BJ (cell line): ENCODE data around the gene R3HDM2. TPM values are rescaled to one million over a fixed set of nuclear protein-coding genes. Genes with fewer than 3 reads are reported as not detected.

Experiments
- CTCF ChIA-PET: fragments of 350-600 bp; formaldehyde crosslinking; extraction: SDS; loops from one replicate; lab custom pipeline; 2021; ENCODE audit warnings: antibody characterized with exemption, inconsistent platforms; lab: Yijun Ruan, JAX
- POLR2A ChIA-PET: fragments of 300-600 bp; sonication (Branson Sonifier 250); formaldehyde crosslinking; extraction: SDS; loops from one replicate; lab custom pipeline; 2021; ENCODE audit warnings: antibody characterized with exemption; lab: Charles Lee
- DNase-seq: peaks from one replicate; pipeline ENCODE4 v3.0.0-alpha.2; 2011; ENCODE audit warnings: low read depth
- H3K27me3 ChIP-seq: 2 replicates; pipeline ENCODE4 v1.6.0; 2011; ENCODE audit warnings: low read length; ENCODE audit not compliant: control insufficient read depth, insufficient read depth
- H3K36me3 ChIP-seq: 2 replicates; pipeline ENCODE4 v1.5.1; 2011; ENCODE audit warnings: low read length; ENCODE audit not compliant: control insufficient read depth, insufficient read depth
- H3K4me3 ChIP-seq: 2 replicates; pipeline ENCODE4 v1.5.1; 2011; ENCODE audit warnings: low read depth, mild to moderate bottlenecking, control low read depth, low read length
- polyA plus RNA-seq: library from polyadenylated mRNA; depleted of rRNA; stranded (reverse); fragments of >200 nt; gene quantifications from 2 replicates; pipeline ENCODE4 v1.2.3, GENCODE V29; 2011
- TF ChIP-seq, protein P1 (sequence below): IDR thresholded peaks from 2 replicates; pipeline ENCODE4 v1.5.1; 2011; ENCODE audit warnings: low read depth, mild to moderate bottlenecking, control low read depth, inconsistent platforms, low read length, moderate library complexity; ENCODE audit not compliant: insufficient read depth

The R3HDM2 gene
- polyA plus RNA-seq, 1 experiment, result 27.4 TPM

DNA sequence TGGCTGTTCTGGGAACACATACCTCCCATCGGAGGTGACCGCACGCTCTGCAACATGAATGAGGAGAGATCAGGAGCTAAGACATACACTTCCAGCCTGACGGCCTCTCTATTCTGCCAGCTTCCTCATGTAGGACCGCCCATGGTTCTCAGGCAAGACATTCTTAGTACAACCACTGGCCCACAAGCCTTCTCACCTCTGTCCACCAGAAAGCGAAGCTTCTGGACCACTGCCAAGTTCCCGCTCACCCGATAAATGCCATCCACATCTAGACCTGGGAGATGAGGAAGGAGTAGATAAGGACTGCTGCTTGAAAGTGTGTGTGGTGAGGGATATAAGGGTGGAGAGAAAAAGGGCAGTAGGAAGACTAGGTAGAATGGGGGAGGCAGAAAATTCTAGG is 43.6 kb upstream of the R3HDM2 start:
- TF ChIP-seq, protein P1, sequence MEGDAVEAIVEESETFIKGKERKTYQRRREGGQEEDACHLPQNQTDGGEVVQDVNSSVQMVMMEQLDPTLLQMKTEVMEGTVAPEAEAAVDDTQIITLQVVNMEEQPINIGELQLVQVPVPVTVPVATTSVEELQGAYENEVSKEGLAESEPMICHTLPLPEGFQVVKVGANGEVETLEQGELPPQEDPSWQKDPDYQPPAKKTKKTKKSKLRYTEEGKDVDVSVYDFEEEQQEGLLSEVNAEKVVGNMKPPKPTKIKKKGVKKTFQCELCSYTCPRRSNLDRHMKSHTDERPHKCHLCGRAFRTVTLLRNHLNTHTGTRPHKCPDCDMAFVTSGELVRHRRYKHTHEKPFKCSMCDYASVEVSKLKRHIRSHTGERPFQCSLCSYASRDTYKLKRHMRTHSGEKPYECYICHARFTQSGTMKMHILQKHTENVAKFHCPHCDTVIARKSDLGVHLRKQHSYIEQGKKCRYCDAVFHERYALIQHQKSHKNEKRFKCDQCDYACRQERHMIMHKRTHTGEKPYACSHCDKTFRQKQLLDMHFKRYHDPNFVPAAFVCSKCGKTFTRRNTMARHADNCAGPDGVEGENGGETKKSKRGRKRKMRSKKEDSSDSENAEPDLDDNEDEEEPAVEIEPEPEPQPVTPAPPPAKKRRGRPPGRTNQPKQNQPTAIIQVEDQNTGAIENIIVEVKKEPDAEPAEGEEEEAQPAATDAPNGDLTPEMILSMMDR, result no peak
- Histone ChIP-seq H3K27me3 (peaks cover 41% of the 10 kb centered on the region), H3K4me3 (no peak overlapping the region), H3K36me3 (no peaks in the 10 kb centered on the region)
- DNase-seq, result no peak
- CTCF ChIA-PET, result interaction anchor here (0.7 to 3.1 kb wide), 7 partner anchors 9 to 235 kb away, joined by 3 to 38 read pairs (median 5); partner anchors contain the start of gene GLI1
- POLR2A ChIA-PET, result no interaction called here

DNA sequence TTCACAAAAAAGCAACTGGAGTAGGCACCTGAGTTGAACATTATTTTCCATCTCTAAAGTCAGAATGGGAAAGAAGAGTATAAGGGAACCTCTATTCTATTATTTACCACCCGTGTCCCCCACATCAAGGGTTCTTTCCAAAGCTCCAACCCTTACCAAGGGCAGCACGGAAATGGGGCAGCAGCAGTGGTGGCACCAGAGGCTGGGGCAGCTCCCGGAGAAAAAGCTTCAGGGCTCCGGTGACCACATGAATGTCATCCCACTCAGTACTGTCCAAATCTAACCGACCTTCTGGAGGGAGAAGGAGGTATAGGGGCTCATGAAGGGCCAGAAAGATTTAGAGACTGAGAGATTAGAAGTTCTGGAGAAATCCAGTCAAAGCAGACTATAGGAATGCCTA is 43.0 kb upstream of the R3HDM2 start:
- TF ChIP-seq, protein P1, result no peak
- CTCF ChIA-PET, result interaction anchor here (0.7 to 3.1 kb wide), 6 partner anchors 9 to 234 kb away, joined by 3 to 38 read pairs (median 4); partner anchors contain the start of gene GLI1
- POLR2A ChIA-PET, result no interaction called here
- Histone ChIP-seq H3K36me3 (no peaks in the 10 kb centered on the region), H3K27me3 (peaks cover 41% of the 10 kb centered on the region), H3K4me3 (no peak overlapping the region)
- no peak for DNase-seq

DNA sequence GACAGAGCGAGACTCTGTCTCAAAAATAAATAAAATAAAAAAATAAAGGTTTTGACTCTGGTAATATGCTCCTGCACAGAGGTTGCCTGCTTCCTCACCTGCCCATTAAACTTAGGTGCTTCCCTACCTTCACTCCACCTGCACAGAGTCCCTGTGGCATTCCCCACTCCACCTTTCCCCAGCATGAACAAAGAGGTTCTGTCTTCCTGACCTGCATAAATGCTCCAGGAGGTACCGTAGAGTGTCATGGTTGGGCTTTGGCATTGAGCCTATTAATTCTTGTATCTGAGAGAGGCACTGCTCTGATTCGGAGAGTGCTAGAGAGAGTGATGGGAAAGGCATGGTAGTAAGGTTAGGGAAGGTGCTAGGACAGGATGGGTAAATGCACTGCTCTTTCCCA is 42.5 kb upstream of the R3HDM2 start:
- ChIA-PET POLR2A (no interaction called here), CTCF (interaction anchor here (2.8 to 3.1 kb wide), 2 partner anchors 11 to 14 kb away, joined by 14 to 38 read pairs; partner anchors contain the start of gene GLI1)
- H3K27me3 ChIP-seq, result peaks cover 41% of the 10 kb centered on the region
- no peaks in the 10 kb centered on the region for H3K36me3 ChIP-seq
- DNase-seq, result no peak
- TF ChIP-seq, protein P1, result no peak
- no peak overlapping the region for H3K4me3 ChIP-seq

DNA sequence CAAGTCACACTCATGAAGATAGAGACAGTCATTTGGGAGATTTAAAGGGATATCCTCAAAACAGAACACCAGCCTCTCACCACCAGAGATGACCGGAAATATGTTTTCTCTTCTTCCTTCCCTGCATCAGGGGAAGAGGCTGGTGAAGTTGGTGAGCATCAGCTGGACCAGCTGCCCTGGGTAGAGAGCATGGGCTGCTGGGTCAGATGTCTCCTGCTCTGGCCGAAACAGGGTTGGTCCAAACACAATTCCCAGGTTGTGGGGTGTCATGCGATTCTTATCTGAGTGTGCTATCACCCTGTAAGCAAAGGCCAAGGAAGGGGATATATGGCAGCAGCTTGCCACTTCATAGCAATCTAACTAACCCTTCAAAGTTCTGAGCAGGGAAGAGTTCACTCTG is 41.5 kb upstream of the R3HDM2 start:
- Histone ChIP-seq H3K4me3 (no peak overlapping the region), H3K36me3 (no peaks in the 10 kb centered on the region), H3K27me3 (peaks cover 41% of the 10 kb centered on the region)
- ChIA-PET CTCF (interaction anchor here (3.2 to 3.8 kb wide), 2 partner anchors 10 to 14 kb away, joined by 17 to 20 read pairs; partner anchors contain the start of gene GLI1), POLR2A (no interaction called here)
- TF ChIP-seq, protein P1, result no peak
- no peak for DNase-seq

DNA sequence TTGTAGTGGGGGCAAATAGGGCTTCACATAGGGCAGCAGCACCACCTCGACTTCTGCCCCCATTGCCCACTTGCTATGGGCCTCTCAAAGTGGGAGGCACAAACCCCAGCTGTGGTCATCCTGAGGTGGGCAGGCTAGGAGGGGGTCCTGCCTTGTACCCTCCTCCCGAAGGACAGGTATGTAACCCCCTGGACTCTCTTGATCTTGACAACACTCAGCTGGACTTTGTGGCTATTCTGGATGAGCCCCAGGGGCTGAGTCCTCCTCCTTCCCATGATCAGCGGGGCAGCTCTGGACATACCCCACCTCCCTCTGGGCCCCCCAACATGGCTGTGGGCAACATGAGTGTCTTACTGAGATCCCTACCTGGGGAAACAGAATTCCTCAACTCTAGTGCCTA is 40.8 kb upstream of the R3HDM2 start:
- Histone ChIP-seq H3K4me3 (no peak overlapping the region), H3K36me3 (no peaks in the 10 kb centered on the region), H3K27me3 (peaks cover 38% of the 10 kb centered on the region)
- ChIA-PET POLR2A (no interaction called here), CTCF (interaction anchor here (3.2 to 3.8 kb wide), 2 partner anchors 9 to 13 kb away, joined by 17 to 20 read pairs; partner anchors contain the start of gene GLI1)
- no peak for DNase-seq
- TF ChIP-seq, protein P1, result no peak
